ENCODE results near the gene QKI.
A peak's percentile ranks its signal among the peaks of the same experiment; 100 is the strongest.
"Not testable (repeated sequence)": the region's sequence is repeated elsewhere in the genome, so short reads cannot be mapped to it uniquely, and the experiment has no call there.

QKI gene

GRCh38 chr6:163414117-163414945 is at the start of gene QKI:
Gene QKI (plus strand): TSS chr6:163414718. CDS start chr6:163415194, 476 bp downstream.
- peak; percentile 71 for DNase-seq (ENCODE audit: low read depth)

- no peak for DNase-seq (ENCODE audit: low read depth)
Measured at GRCh38 chr6:163366288-163366687, 48.2 kb upstream of the QKI start.

- no peak for DNase-seq (ENCODE audit: low read depth)
Measured at GRCh38 chr6:163367497-163368183, 46.9 kb upstream of the QKI start.

GRCh38 chr6:163369141-163369540 is 45.4 kb upstream of the QKI start:
- DNase-seq (ENCODE audit: low read depth), result no peak

- DNase-seq (ENCODE audit: low read depth), result no peak
Measured at GRCh38 chr6:163369628-163370365, 44.7 kb upstream of the QKI start.

GRCh38 chr6:163370464-163371117 is 43.9 kb upstream of the QKI start:
- no peak for DNase-seq (ENCODE audit: low read depth)

GRCh38 chr6:163371129-163371528 is 43.4 kb upstream of the QKI start:
- no peak for DNase-seq (ENCODE audit: low read depth)

GRCh38 chr6:163373240-163373639 is 41.3 kb upstream of the QKI start:
- DNase-seq (ENCODE audit: low read depth), result no peak

- no peak for DNase-seq (ENCODE audit: low read depth)
Measured at GRCh38 chr6:163375361-163375760, 39.2 kb upstream of the QKI start.

- no peak for DNase-seq (ENCODE audit: low read depth)
Measured at GRCh38 chr6:163376187-163376586, 38.3 kb upstream of the QKI start.

- DNase-seq (ENCODE audit: low read depth), result no peak
Measured at GRCh38 chr6:163377561-163377960, 37.0 kb upstream of the QKI start.

- no peak for DNase-seq (ENCODE audit: low read depth)
Measured at GRCh38 chr6:163380216-163380615, 34.3 kb upstream of the QKI start.

- no peak for DNase-seq (ENCODE audit: low read depth)
Measured at GRCh38 chr6:163381118-163381756, 33.3 kb upstream of the QKI start.

GRCh38 chr6:163383396-163383795 is 31.1 kb upstream of the QKI start:
- DNase-seq (ENCODE audit: low read depth), result not testable (repeated sequence)

GRCh38 chr6:163383912-163384311 is 30.6 kb upstream of the QKI start:
- DNase-seq (ENCODE audit: low read depth), result no peak

- DNase-seq (ENCODE audit: low read depth), result no peak
Measured at GRCh38 chr6:163384510-163384909, 30.0 kb upstream of the QKI start.

GRCh38 chr6:163385503-163385902 is 29.0 kb upstream of the QKI start:
- not testable (repeated sequence) for DNase-seq (ENCODE audit: low read depth)

- no peak for DNase-seq (ENCODE audit: low read depth)
Measured at GRCh38 chr6:163386329-163386908, 28.1 kb upstream of the QKI start.

- no peak for DNase-seq (ENCODE audit: low read depth)
Measured at GRCh38 chr6:163387317-163387716, 27.2 kb upstream of the QKI start.

GRCh38 chr6:163389354-163389753 is 25.2 kb upstream of the QKI start:
- DNase-seq (ENCODE audit: low read depth), result no peak

- no peak for DNase-seq (ENCODE audit: low read depth)
Measured at GRCh38 chr6:163390770-163391169, 23.7 kb upstream of the QKI start.
